Right cardiac atrium (tissue), 5 donors: Measurements from ENCODE around the gene MYL12A. TPM values are rescaled to one million over a fixed set of nuclear protein-coding genes. Genes with fewer than 3 reads are reported as not detected.
A peak's percentile ranks its signal among the peaks of the same experiment; 100 is the strongest.
"Not testable (repeated sequence)": the region's sequence is repeated elsewhere in the genome, so short reads cannot be mapped to it uniquely, and the experiment has no call there.

Experiments used
- ATAC-seq, 2 donors: fragments of 200-7000 bp; cut with Tn5 transposase; one replicate each; pipeline versions ENCODE4 v1.8.0 to v1.9.1; 2020; ENCODE audit warnings: moderate library complexity in 2 of 2, mild to moderate bottlenecking in 1 of 2
- DNase-seq, 3 donors: peaks; one replicate each; pipeline ENCODE4 v3.0.0-alpha.2; 2020
- H3K27ac ChIP-seq: one replicate; pipeline ENCODE4 v1.5.1; 2013; ENCODE audit warnings: mild to moderate bottlenecking, low read length, control low read depth, moderate library complexity
- H3K27me3 ChIP-seq: one replicate; pipeline ENCODE4 v1.6.1; 2013; ENCODE audit not compliant: control insufficient read depth, insufficient read depth
- H3K4me1 ChIP-seq: one replicate; pipeline ENCODE4 v1.6.1; 2013; ENCODE audit warnings: low read length; ENCODE audit not compliant: control insufficient read depth, insufficient read depth
- H3K4me3 ChIP-seq: one replicate; pipeline ENCODE4 v1.5.1; 2013; ENCODE audit warnings: low read length, control low read depth
- H3K9me3 ChIP-seq: one replicate; pipeline ENCODE4 v1.6.1; 2013; ENCODE audit warnings: low read length; ENCODE audit not compliant: control insufficient read depth
- WGBS: extraction: QIAGEN DNeasy Blood & Tissue Kit; methylation state at CpG from one replicate; pipeline ENCODE4 v1.1.7; 2013; 5-methylcytosine and 5-hydroxymethylcytosine counted together
- intact Hi-C, 4 donors: fragments of 100-400 bp; cut with DNase I; formaldehyde crosslinking; loops; one replicate each; pipeline versions ENCODE4 v1.11.0 to v1.14.0; 2022 to 2023
- long read RNA-seq, 4 donors: library from polyadenylated mRNA; unstranded; transcript quantifications; one replicate each; pipeline ENCODE4 v2.0.0, GENCODE V29; 2020 to 2021
- polyA plus RNA-seq: library from polyadenylated mRNA; stranded (reverse); fragments of 200-250 nt; gene quantifications from one replicate; pipeline ENCODE4 v1.2.3, GENCODE V29; 2013
- total RNA-seq, 4 donors: library from RNA; stranded (reverse); fragmentation: NEBNext Ultra II Directional; extraction: Animal tissue kit (Norgen Biotek cat#: 25700); gene quantifications; one replicate each; pipeline ENCODE4 v1.2.1, GENCODE V29; 2021
- donor health status: healthy with polysubstance abuse.
- donor health status: DM: no; HTN: yes; CAD: no.
- donor health status: DM: no; HTN: no; CAD: no.
- donor health status: DM: no; HTN: yes; CAD: no; lungs with severe emphysema.
- donor health status: DM: yes; HTN: yes; CAD: no.

Gene MYL12A
- total RNA-seq (100 to 1,000 TPM; 493 to 926 (median 671) TPM), polyA plus RNA-seq (1,833 TPM)
- long read RNA-seq, donor 1, transcript MYL12A-207 (4 exons, 947 nt): minor isoform, 10 of 431 reads
- long read RNA-seq, donor 1, transcript MYL12A-201 (4 exons, 1,229 nt): major isoform, 368 of 431 reads
- long read RNA-seq, donor 1, transcript MYL12A-202 (4 exons, 899 nt): minor isoform, 44 of 431 reads
- long read RNA-seq, donor 1, partial matches to known transcripts: 7 of 431 reads
- long read RNA-seq, donor 1, other reads (novel, unspliced or antisense): 2 of 431 reads
- long read RNA-seq, donor 2, transcript MYL12A-202 (4 exons, 899 nt): minor isoform, 54 of 240 reads
- long read RNA-seq, donor 2, transcript MYL12A-201 (4 exons, 1,229 nt): major isoform, 175 of 240 reads
- long read RNA-seq, donor 2, partial matches to known transcripts: 0 of 240 reads
- long read RNA-seq, donor 2, other reads (novel, unspliced or antisense): 7 of 240 reads
- long read RNA-seq, donor 3, transcript MYL12A-201 (4 exons, 1,229 nt): major isoform, 509 of 701 reads
- long read RNA-seq, donor 3, transcript MYL12A-202 (4 exons, 899 nt): minor isoform, 147 of 701 reads
- long read RNA-seq, donor 3, transcript MYL12A-207 (4 exons, 947 nt): minor isoform, 6 of 701 reads
- long read RNA-seq, donor 3, transcript MYL12A-212 (1 exons, 738 nt): minor isoform, 11 of 701 reads
- long read RNA-seq, donor 3, partial matches to known transcripts: 12 of 701 reads
- long read RNA-seq, donor 3, other reads (novel, unspliced or antisense): 14 of 701 reads
- long read RNA-seq, donor 4, transcript MYL12A-202 (4 exons, 899 nt): minor isoform, 191 of 431 reads
- long read RNA-seq, donor 4, transcript MYL12A-201 (4 exons, 1,229 nt): major isoform, 228 of 431 reads
- long read RNA-seq, donor 4, partial matches to known transcripts: 5 of 431 reads
- long read RNA-seq, donor 4, other reads (novel, unspliced or antisense): 3 of 431 reads

GRCh38 chr18:3247240-3248061 is at the start of gene MYL12A:
MYL12A (plus strand) TSS chr18:3247801; CDS start chr18:3253248, 5,447 bp downstream.
- WGBS: under 1% methylated on average over 65 of the region's 65 CpGs
- peaks cover 6% of the 10 kb centered on the region for H3K4me1 ChIP-seq

DNA sequence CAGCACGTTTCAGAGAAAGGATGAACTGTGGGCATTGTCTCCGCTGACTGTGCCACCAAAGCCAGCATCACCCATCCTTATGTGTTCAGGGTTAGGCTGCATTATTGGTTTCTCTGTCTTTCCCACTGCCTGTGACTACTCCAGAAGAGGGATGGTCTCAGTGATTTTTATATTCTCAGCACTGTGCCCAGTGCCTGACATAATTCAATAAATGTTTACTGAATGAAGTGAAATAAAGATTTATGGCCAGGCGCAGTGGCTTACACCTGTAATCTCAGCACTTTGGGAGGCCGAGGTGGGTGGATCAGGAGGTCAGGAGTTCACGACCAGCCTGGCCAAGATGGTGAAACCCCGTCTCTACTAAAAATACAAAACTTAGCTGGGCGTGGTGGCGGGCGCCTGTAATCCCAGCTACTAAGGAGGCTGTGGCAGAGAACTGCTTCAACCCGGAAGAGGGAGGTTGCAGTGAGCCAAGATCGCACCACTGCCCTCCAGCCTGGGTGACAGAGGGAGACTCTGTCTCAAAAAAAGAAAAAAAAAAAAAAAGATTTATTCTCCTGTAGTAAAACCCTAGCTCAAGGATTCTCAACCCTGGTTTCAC is 49.2 kb upstream of the MYL12A start:
- WGBS: 86% methylated on average over 11 of the region's 11 CpGs
- H3K27ac ChIP-seq, DNase-seq, H3K27me3 ChIP-seq, H3K4me3 ChIP-seq, H3K4me1 ChIP-seq, ATAC-seq, H3K9me3 ChIP-seq: not testable (repeated sequence)
- intact Hi-C loops: loop anchor here in 1 of 4 donors (10.0 kb wide), 1 partner anchor 46 kb away; the partner anchor contains the start of gene MYL12A

More at GRCh38 chr18:3247240-3248061, at the start of gene MYL12A:
- Histone ChIP-seq H3K9me3 (no peaks in the 10 kb centered on the region), H3K27ac (peak within 1 kb of the TSS; percentile 97), H3K4me3 (peak within 1 kb of the TSS; percentile 86), H3K27me3 (no peaks in the 10 kb centered on the region)
- ATAC-seq (peak; percentile 92 to 93), DNase-seq (peak; percentile 100)
- intact Hi-C loops: loop anchor here (5.0 to 10.0 kb wide), 6 partner anchors 53 to 315 kb away; no protein-coding TSS in a partner anchor

DNA sequence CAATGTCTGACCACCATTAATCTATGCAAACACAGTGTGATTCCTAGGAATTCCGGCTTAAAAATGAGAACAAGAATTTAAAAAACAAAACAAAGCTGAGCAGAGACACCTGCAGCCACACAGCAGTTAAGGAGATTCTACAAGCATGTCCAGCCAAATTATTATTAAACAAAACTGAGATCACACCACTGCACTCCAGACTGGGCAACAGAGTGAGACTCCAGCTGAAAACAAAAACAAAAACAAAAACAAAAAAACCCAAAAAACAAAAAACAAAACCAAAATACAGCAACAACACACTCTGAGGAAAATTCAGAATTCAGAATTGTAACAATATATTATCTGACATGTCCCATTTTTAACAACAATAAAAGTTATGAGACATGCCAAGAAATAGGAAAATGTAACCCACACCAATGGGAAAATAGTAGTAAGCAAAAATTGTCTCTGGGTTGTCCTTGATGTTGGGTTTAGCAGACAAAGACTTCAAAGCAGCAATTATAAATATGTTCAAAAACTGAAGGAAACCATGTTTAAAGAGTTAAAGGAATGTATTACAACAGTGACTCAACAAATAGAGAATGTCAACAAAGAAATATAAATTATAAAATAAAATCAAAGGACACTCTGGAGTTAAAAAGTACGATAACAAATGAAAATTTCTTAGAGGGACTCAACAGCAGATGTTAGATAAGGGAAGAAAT is 47.5 kb upstream of the MYL12A start:
- intact Hi-C loops: loop anchor here in 1 of 4 donors (10.0 kb wide), 1 partner anchor 45 kb away; the partner anchor contains the start of gene MYL12A
- DNase-seq: no peak
- no peaks in the 10 kb centered on the region for H3K9me3 ChIP-seq
- no peak overlapping the region for H3K4me3 ChIP-seq
- 88% methylated on average over 2 of the region's 2 CpGs for WGBS
- peaks cover 3% of the 10 kb centered on the region for H3K4me1 ChIP-seq
- no peaks in the 10 kb centered on the region for H3K27me3 ChIP-seq
- no peak for ATAC-seq
- H3K27ac ChIP-seq: no peak overlapping the region

GRCh38 chr18:3205239-3205638 is 42.4 kb upstream of the MYL12A start:
- Histone ChIP-seq H3K27ac (no peak overlapping the region), H3K9me3 (no peaks in the 10 kb centered on the region), H3K27me3 (no peaks in the 10 kb centered on the region), H3K4me1 (no peaks in the 10 kb centered on the region), H3K4me3 (no peak overlapping the region)
- ATAC-seq (no peak), DNase-seq (no peak)
- intact Hi-C loops: no loop called here

GRCh38 chr18:3207565-3207964 is 40.0 kb upstream of the MYL12A start:
- 77% methylated on average over 2 of the region's 2 CpGs for WGBS
- Histone ChIP-seq H3K4me1 (peaks cover 2% of the 10 kb centered on the region), H3K4me3 (no peak overlapping the region), H3K27me3 (no peaks in the 10 kb centered on the region), H3K9me3 (no peaks in the 10 kb centered on the region), H3K27ac (peak overlapping the region; percentile 22)
- DNase-seq (no peak), ATAC-seq (peak; percentile 59 to 81)
- intact Hi-C loops: no loop called here

DNA sequence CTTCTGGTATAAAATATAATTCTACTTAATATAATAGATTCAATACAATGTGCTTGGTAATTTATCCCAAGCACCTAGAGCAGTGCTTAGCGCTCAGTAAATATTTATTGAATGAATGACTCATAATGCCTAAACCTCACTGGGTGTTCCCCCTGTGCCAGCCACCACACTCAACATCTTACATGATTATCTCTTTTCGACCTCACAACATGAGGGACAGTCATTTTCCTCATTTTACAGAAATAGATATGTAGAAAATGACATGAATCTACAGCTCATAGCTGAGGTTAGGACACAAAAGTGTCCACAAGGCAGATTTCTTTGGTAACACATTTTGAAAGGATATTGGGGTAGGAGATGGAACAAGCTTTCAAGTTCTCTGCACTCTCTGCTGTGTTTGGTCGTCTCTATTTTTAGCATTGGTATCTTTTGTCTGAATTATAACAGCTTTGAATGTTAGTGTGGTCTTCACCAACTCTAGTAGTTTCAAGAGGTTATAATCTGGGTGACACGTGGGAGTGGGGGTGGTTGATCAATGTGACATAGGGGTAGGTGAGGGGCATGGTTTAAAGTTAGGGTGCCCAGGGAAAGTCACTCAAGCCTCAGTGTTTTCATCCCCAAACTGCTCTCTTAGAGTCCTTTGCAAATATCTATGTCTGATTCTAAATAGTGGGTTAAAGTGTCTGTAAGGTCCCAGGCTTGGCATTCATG is 37.6 kb upstream of the MYL12A start:
- H3K27ac ChIP-seq: no peak overlapping the region
- H3K4me3 ChIP-seq: no peak overlapping the region
- DNase-seq (no peak), ATAC-seq (peak in 1 of 2 donors; percentile 34)
- H3K4me1 ChIP-seq: peaks cover 2% of the 10 kb centered on the region
- WGBS: 61% methylated on average over 4 of the region's 4 CpGs
- H3K9me3 ChIP-seq: no peaks in the 10 kb centered on the region
- intact Hi-C loops: no loop called here
- H3K27me3 ChIP-seq: no peaks in the 10 kb centered on the region

DNA sequence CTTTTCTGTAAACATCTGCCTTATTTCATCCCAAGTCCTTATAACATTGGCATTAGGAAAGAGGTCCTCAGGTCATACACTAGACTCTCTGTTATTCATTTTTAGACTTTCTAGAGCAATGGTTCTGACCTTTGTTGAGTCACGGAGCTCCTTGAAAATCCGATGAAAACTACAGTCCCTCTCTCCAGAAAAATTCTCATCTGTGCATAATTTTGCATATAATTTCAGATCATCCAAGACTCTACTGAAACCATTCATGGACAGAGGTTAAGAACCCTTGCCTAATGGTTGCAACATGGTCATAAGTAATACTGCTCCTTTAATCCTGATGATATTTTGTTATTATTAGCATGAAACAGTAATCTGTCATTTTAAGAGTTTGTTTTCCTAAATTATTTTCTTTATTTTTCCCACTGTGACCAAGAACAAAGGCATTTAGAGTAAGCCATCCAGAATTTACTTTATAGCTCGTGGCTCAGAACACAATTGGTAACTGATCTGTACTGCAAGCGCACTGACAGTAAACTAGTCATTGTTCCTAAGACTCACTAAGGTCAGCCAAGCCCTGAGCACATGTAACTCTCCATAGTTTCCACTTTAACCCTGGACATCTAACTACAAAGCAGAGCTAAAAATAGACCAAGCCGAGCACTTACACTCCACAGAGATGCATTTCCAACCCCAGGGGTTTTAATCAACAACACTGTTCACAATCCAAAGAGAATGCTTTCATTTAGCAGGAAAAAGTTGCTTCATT is 36.2 kb upstream of the MYL12A start:
- Histone ChIP-seq H3K4me3 (peak overlapping the region; percentile 36), H3K27ac (peak overlapping the region; percentile 36), H3K27me3 (no peaks in the 10 kb centered on the region), H3K4me1 (peaks cover 2% of the 10 kb centered on the region), H3K9me3 (no peaks in the 10 kb centered on the region)
- peak; percentile 77 to 78 for ATAC-seq
- intact Hi-C loops: no loop called here
- WGBS: 45% methylated on average over 5 of the region's 5 CpGs
- DNase-seq: no peak

DNA sequence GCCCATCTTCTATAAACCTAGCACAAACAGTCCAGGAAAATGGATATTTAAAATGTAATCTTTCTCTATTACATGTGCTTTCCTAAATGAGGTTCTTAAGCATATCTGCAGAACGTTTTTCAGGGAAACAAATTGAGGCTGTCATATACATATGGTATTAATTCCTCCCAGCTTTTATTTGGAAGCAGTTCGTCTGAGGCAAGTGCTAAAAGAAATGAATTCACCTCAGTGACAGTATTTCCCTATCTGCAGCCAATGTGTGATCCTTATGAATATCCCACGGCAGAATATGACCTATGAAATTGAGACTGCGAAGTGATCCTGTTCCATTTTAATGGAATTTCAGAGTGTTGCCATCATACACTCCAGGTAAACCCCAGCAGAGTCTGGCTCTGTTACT is 34.9 kb upstream of the MYL12A start:
- peak overlapping the region; percentile 3 for H3K4me3 ChIP-seq
- WGBS: 45% methylated on average over 4 of the region's 4 CpGs
- peak overlapping the region; percentile 20 for H3K27ac ChIP-seq
- no peaks in the 10 kb centered on the region for H3K27me3 ChIP-seq
- no peak for DNase-seq
- intact Hi-C loops: no loop called here
- peaks cover 2% of the 10 kb centered on the region for H3K4me1 ChIP-seq
- no peaks in the 10 kb centered on the region for H3K9me3 ChIP-seq
- no peak for ATAC-seq
